GM23338 (cell line): ENCODE results near the gene TCF3. TPM values are rescaled to one million over a fixed set of nuclear protein-coding genes. Genes with fewer than 3 reads are reported as not detected.

Source experiments
- ATAC-seq: fragments of 200-7000 bp; cut with Tn5 transposase; 3 replicates; pipeline ENCODE4 v1.9.1; 2020
- DNase-seq: peaks from one replicate; pipeline ENCODE4 v3.0.0-alpha.2; 2015; ENCODE audit warnings: low spot score
- H2AFZ ChIP-seq: fragments of 200-600 bp; sonication (generic); 2 replicates; pipeline ENCODE4 v1.8.0; 2016; ENCODE audit warnings: antibody characterized with exemption, mild to moderate bottlenecking, moderate library complexity
- H3F3A ChIP-seq: fragments of 200-600 bp; sonication (generic); replicated peaks from 2 replicates; pipeline ENCODE4 v1.8.0; 2017; ENCODE audit warnings: antibody characterized with exemption, mixed run types, low read depth
- H3K27ac ChIP-seq: fragments of 200-600 bp; sonication (generic); 2 replicates; pipeline ENCODE4 v1.6.1; 2016; ENCODE audit warnings: low read depth
- H3K27me3 ChIP-seq: fragments of 200-600 bp; sonication (generic); 2 replicates; pipeline ENCODE4 v1.8.0; 2016; ENCODE audit warnings: mild to moderate bottlenecking, mixed run types, moderate library complexity; ENCODE audit not compliant: insufficient read depth
- H3K36me3 ChIP-seq: fragments of 200-600 bp; sonication (generic); 2 replicates; pipeline ENCODE4 v1.8.0; 2016; ENCODE audit warnings: mild to moderate bottlenecking; ENCODE audit not compliant: insufficient read depth
- H3K4me1 ChIP-seq: fragments of 200-600 bp; sonication (generic); 2 replicates; pipeline ENCODE4 v1.8.0; 2016; ENCODE audit warnings: mild to moderate bottlenecking, moderate library complexity; ENCODE audit not compliant: insufficient read depth
- H3K4me2 ChIP-seq: fragments of 200-600 bp; sonication (generic); 2 replicates; pipeline ENCODE4 v1.7.1; 2017; ENCODE audit warnings: mixed run types
- H3K4me3 ChIP-seq: fragments of 200-600 bp; sonication (generic); 2 replicates; pipeline ENCODE4 v1.6.1; 2016; ENCODE audit warnings: mixed run types
- H3K79me2 ChIP-seq: fragments of 200-600 bp; sonication (generic); replicated peaks from 2 replicates; pipeline ENCODE4 v1.8.0; 2017; ENCODE audit warnings: mild to moderate bottlenecking; ENCODE audit not compliant: insufficient read depth
- H3K9me2 ChIP-seq: fragments of 200-600 bp; sonication (generic); 2 replicates; pipeline ENCODE4 v1.8.0; 2017; ENCODE audit not compliant: insufficient read depth
- H4K20me1 ChIP-seq: fragments of 200-600 bp; sonication (generic); replicated peaks from 2 replicates; pipeline ENCODE4 v1.8.0; 2017; ENCODE audit warnings: mild to moderate bottlenecking; ENCODE audit not compliant: insufficient read depth
- H3K27ac Mint-ChIP-seq: 2 replicates; pipeline ENCODE4 v1.8.0; 2020; ENCODE audit warnings: inconsistent platforms, mild to moderate bottlenecking, moderate library complexity, mixed read lengths
- H3K27me3 Mint-ChIP-seq: 3 replicates; pipeline ENCODE4 v1.8.0; 2022; ENCODE audit warnings: low read depth, mild to moderate bottlenecking, moderate library complexity, mixed read lengths, inconsistent platforms; ENCODE audit not compliant: insufficient read depth, poor library complexity
- H3K36me3 Mint-ChIP-seq: 3 replicates; pipeline ENCODE4 v1.8.0; 2021; ENCODE audit warnings: low read depth, mild to moderate bottlenecking, inconsistent platforms, moderate library complexity, mixed read lengths
- H3K4me1 Mint-ChIP-seq: 3 replicates; pipeline ENCODE4 v1.8.0; 2020; ENCODE audit warnings: mild to moderate bottlenecking, inconsistent platforms, mixed read lengths
- H3K4me3 Mint-ChIP-seq: 3 replicates; pipeline ENCODE4 v1.8.0; 2021; ENCODE audit warnings: moderate library complexity, mild to moderate bottlenecking, inconsistent platforms, mixed read lengths
- H3K9me3 Mint-ChIP-seq: 3 replicates; pipeline ENCODE4 v1.8.0; 2020; ENCODE audit warnings: moderate library complexity, mild to moderate bottlenecking, inconsistent platforms, mixed read lengths
- CTCF ChIP-seq, 2 experiments: fragments of 200-600 bp in 1 of 2; sonication (generic) in 1 of 2; conservative IDR thresholded peaks; 2 replicates each; pipeline versions ENCODE4 v1.5.1 to v1.6.1; 2016 to 2017; ENCODE audit warnings: antibody characterized with exemption in 2 of 2, low read depth in 2 of 2, mild to moderate bottlenecking in 2 of 2, moderate library complexity in 1 of 2
- ETS1 ChIP-seq: IDR thresholded peaks from 2 replicates; pipeline ENCODE4 v1.6.1; 2016; ENCODE audit warnings: antibody characterized with exemption
- EZH2 ChIP-seq: fragments of 200-600 bp; sonication (generic); IDR thresholded peaks from one replicate; pipeline ENCODE4 v1.8.0; 2017; ENCODE audit warnings: antibody characterized with exemption, mild to moderate bottlenecking, low read depth; ENCODE audit not compliant: unreplicated experiment
- EZH2phosphoT487 ChIP-seq: fragments of 200-600 bp; sonication (generic); IDR thresholded peaks from one replicate; pipeline ENCODE4 v1.8.1; 2018; ENCODE audit warnings: antibody characterized with exemption; ENCODE audit not compliant: unreplicated experiment
- JUNB ChIP-seq: IDR thresholded peaks from one replicate; pipeline ENCODE4 v1.6.1; 2016; ENCODE audit warnings: antibody characterized with exemption; ENCODE audit not compliant: unreplicated experiment
- STAT1 ChIP-seq: IDR thresholded peaks from one replicate; pipeline ENCODE4 v1.6.1; 2016; ENCODE audit warnings: antibody characterized with exemption; ENCODE audit not compliant: unreplicated experiment
- ZNF331 ChIP-seq: fragments of 250-450 bp; sonication (Bioruptor Pico); IDR thresholded peaks from 2 replicates; pipeline ENCODE4 v1.5.0; 2020; ENCODE audit warnings: low read depth, mild to moderate bottlenecking, moderate library complexity
- ZNF462 ChIP-seq: fragments of 250-450 bp; sonication (Bioruptor Pico); IDR thresholded peaks from 2 replicates; pipeline ENCODE4 v1.5.0; 2020; ENCODE audit warnings: mild to moderate bottlenecking, moderate library complexity
- polyA plus RNA-seq: library from polyadenylated mRNA; unstranded; fragments of >200 nt; fragmentation: Nextera tagmentation; extraction: Ambion mirVana; gene quantifications from 2 replicates; pipeline ENCODE4 v1.2.1, GENCODE V29; 2016
- total RNA-seq: library from RNA; depleted of rRNA; stranded (reverse); fragments of >200 nt; shearing (Covaris generic); gene quantifications from 2 replicates; pipeline ENCODE4 v1.2.3, GENCODE V29; 2014

Gene TCF3
- total and polyA plus RNA-seq, 2 experiments from 2014 or later = 166 to 383 TPM

- TF ChIP-seq ZNF462 (no peak), ETS1 (no peak), CTCF (conservative IDR thresholded peaks at IDR 0.05; ENCODE audit: low read depth in 2 of 2) (no peak), STAT1 (no peak)
Observed at GRCh38 chr19:1598777-1599459, 53.5 kb downstream of the TCF3 start (continued).

- TF ChIP-seq EZH2phosphoT487 (no peak), EZH2 (no peak), ZNF331 (no peak), JUNB (no peak)
- Mint-ChIP-seq H3K27ac (no peak overlapping the region), H3K9me3 (no peaks in the 10 kb centered on the region), H3K36me3 (peaks cover 41% of the 10 kb centered on the region), H3K4me3 (peak overlapping the region; percentile 88; the same call in 2 of the 3 replicates), H3K27me3 (peaks cover 25% of the 10 kb centered on the region), H3K4me1 (peaks cover 6% of the 10 kb centered on the region)
- Histone ChIP-seq H3F3A (peaks cover 32% of the 10 kb centered on the region), H3K27me3 (no peaks in the 10 kb centered on the region), H2AFZ (no peak overlapping the region), H3K9me2 (no peaks in the 10 kb centered on the region), H3K4me1 (peaks cover 11% of the 10 kb centered on the region), H3K79me2 (peaks cover 36% of the 10 kb centered on the region), H3K4me3 (peak overlapping the region; percentile 71), H3K27ac (peak overlapping the region; percentile 84; the same call in 1 of the 2 replicates), H3K4me2 (peak overlapping the region; percentile 94), H3K36me3 (peaks cover 11% of the 10 kb centered on the region), H4K20me1 (peaks cover 25% of the 10 kb centered on the region)
- ATAC-seq (no peak), DNase-seq (no peak)
Observed at GRCh38 chr19:1593501-1593772, 59.0 kb downstream of the TCF3 start.
